ENCODE measurements around the gene PPP2R2B.

DNA sequence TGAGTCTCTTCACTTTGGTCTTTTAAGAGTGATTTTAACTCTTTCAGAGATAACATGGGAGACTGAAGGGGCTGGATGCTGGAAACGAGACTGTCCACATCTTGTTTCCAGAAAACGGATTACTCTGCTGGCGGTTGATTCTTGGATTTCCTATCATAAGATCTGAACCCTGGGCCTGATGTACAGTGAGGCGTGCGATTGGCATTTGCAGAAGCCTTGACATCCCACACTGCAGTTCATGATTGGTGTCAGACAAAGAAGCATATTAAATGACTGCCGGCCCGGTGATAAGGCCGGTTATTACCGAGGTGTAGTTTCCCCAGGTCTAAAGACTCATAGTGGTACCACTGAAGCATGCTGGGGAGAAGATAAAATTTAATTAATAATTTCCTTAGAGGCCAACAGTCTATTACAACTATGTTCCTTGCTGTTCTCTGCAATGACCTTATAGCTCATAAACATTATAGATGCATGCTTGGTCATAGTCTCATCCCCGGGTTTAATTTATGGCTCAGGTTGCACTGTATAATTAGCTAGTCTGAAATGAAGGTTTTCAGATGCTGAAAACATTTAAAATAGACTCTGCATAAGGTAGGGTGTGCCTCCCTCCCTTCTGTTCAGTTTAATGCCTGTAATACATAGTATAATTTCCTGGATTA lies 99.2 kb downstream of the PPP2R2B start:
- TF ChIP-seq POLR2A (IDR thresholded peaks at IDR 0.05; ENCODE audit: low read length) = no peak
- TF ChIP-seq GATA1 (IDR thresholded peaks at IDR 0.05; ENCODE audit: low read depth, low read length) = no peak

All from erythroblast (primary cell).